ENCODE data around the gene MTHFD1L.

MTHFD1L gene

GRCh38 chr6:150899231-150899630 lies 33.7 kb downstream of the MTHFD1L start:
- no peak for DNase-seq

- DNase-seq = no peak
Measured at GRCh38 chr6:150900049-150900448, 34.5 kb downstream of the MTHFD1L start.

GRCh38 chr6:150902142-150902776 lies 36.8 kb downstream of the MTHFD1L start:
- no peak for DNase-seq

- DNase-seq = no peak
Measured at GRCh38 chr6:150905769-150906168, 40.3 kb downstream of the MTHFD1L start.

GRCh38 chr6:150906641-150907326 lies 41.3 kb downstream of the MTHFD1L start:
- DNase-seq = no peak

- no peak for DNase-seq
Measured at GRCh38 chr6:150907383-150907782, 41.9 kb downstream of the MTHFD1L start.

GRCh38 chr6:150908901-150909300 lies 43.4 kb downstream of the MTHFD1L start:
- DNase-seq = no peak

- no peak for DNase-seq
Measured at GRCh38 chr6:150910561-150910960, 45.1 kb downstream of the MTHFD1L start.

GRCh38 chr6:150914372-150914771 lies 48.9 kb downstream of the MTHFD1L start:
- no peak for DNase-seq

GRCh38 chr6:150915131-150915879 lies 49.8 kb downstream of the MTHFD1L start:
- no peak for DNase-seq

- DNase-seq = no peak
Measured at GRCh38 chr6:150915880-150916265, 50.4 kb downstream of the MTHFD1L start.

GRCh38 chr6:150919938-150920337 lies 54.4 kb downstream of the MTHFD1L start:
- DNase-seq = no peak

- no peak for DNase-seq
Measured at GRCh38 chr6:150922137-150922536, 56.6 kb downstream of the MTHFD1L start.

GRCh38 chr6:150924808-150925589 lies 59.5 kb downstream of the MTHFD1L start:
- DNase-seq = no peak

GRCh38 chr6:150925590-150925928 lies 60.1 kb downstream of the MTHFD1L start:
- DNase-seq = no peak

GRCh38 chr6:150925976-150926375 lies 60.5 kb downstream of the MTHFD1L start:
- DNase-seq = no peak

- DNase-seq = no peak
Measured at GRCh38 chr6:150928882-150929281, 63.4 kb downstream of the MTHFD1L start.

- DNase-seq = no peak
Measured at GRCh38 chr6:150929416-150929815, 63.9 kb downstream of the MTHFD1L start.

GRCh38 chr6:150930841-150931240 lies 65.3 kb downstream of the MTHFD1L start:
- no peak for DNase-seq

GRCh38 chr6:150931405-150931804 lies 65.9 kb downstream of the MTHFD1L start:
- no peak for DNase-seq

GRCh38 chr6:150932996-150933395 lies 67.5 kb downstream of the MTHFD1L start:
- DNase-seq = no peak

- DNase-seq = no peak
Measured at GRCh38 chr6:150934380-150934779, 68.9 kb downstream of the MTHFD1L start.

GRCh38 chr6:150936021-150936555 lies 70.6 kb downstream of the MTHFD1L start:
- no peak for DNase-seq
